Neural progenitor cell (in vitro differentiated cells): ENCODE data around the gene CD160.
"Not testable (repeated sequence)": the region's sequence is repeated elsewhere in the genome, so short reads cannot be mapped to it uniquely, and the experiment has no call there.

Source experiments
- EZH2 ChIP-seq: fragments of 200-600 bp; sonication (generic); IDR thresholded peaks from 2 replicates; pipeline ENCODE4 v1.6.1; 2017; ENCODE audit warnings: antibody characterized with exemption, mild to moderate bottlenecking, moderate library complexity
- EZH2phosphoT487 ChIP-seq: fragments of 200-600 bp; sonication (generic); IDR thresholded peaks from 2 replicates; pipeline ENCODE4 v1.6.1; 2017; ENCODE audit warnings: antibody characterized with exemption
- TF ChIP-seq, protein P1 (sequence below): fragments of 200-600 bp; sonication (generic); IDR thresholded peaks from 2 replicates; pipeline ENCODE4 v1.5.1; 2017; ENCODE audit warnings: antibody characterized with exemption, mild to moderate bottlenecking

DNA sequence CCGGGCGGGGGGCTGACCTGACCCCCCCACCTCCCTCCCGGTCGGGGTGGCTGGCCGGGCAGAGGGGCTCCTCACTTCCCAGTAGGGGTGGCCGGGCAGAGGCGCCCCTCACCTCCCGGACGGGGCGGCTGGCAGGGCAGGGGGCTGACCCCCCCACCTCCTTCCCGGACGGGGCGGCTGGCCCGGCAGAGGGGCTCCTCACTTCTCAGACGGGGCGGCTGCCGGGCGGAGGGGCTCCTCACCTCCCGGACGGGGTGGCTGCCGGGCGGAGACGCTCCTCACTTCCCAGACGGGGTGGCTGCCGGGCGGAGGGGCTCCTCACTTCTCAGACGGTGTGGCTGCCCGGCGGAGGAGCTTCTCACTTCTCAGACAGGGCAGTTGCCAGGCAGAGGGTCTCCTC, 47.6 kb downstream of the CD160 start:
- TF ChIP-seq, protein P1, sequence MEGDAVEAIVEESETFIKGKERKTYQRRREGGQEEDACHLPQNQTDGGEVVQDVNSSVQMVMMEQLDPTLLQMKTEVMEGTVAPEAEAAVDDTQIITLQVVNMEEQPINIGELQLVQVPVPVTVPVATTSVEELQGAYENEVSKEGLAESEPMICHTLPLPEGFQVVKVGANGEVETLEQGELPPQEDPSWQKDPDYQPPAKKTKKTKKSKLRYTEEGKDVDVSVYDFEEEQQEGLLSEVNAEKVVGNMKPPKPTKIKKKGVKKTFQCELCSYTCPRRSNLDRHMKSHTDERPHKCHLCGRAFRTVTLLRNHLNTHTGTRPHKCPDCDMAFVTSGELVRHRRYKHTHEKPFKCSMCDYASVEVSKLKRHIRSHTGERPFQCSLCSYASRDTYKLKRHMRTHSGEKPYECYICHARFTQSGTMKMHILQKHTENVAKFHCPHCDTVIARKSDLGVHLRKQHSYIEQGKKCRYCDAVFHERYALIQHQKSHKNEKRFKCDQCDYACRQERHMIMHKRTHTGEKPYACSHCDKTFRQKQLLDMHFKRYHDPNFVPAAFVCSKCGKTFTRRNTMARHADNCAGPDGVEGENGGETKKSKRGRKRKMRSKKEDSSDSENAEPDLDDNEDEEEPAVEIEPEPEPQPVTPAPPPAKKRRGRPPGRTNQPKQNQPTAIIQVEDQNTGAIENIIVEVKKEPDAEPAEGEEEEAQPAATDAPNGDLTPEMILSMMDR, result not testable (repeated sequence)
- not testable (repeated sequence) for TF ChIP-seq EZH2, EZH2phosphoT487
